Omental fat pad (tissue), 4 donors: ENCODE measurements around the gene EDEM3. TPM values are rescaled to one million over a fixed set of nuclear protein-coding genes. Genes with fewer than 3 reads are reported as not detected.

Experiments used
- ATAC-seq: fragments of 150-250 bp; one replicate; pipeline ENCODE4 v1.9.1; 2016; ENCODE audit warnings: mild to moderate bottlenecking, moderate library complexity; ENCODE audit not compliant: low FRiP score
- DNase-seq: peaks from one replicate; pipeline ENCODE4 v3.0.0-alpha.2; 2019; ENCODE audit warnings: low spot score
- total RNA-seq, 4 donors: library from RNA; depleted of rRNA; stranded (reverse); fragments of >200 nt; gene quantifications; one replicate each; pipeline ENCODE4 v1.1.0, GENCODE V29; 2016
- TF ChIP-seq, protein P1 (sequence below), 3 donors: fragments of 450-650 bp; IDR thresholded peaks; one replicate each; pipeline ENCODE4 v1.5.1; 2016 to 2017; ENCODE audit warnings: antibody characterized with exemption in 3 of 3, mild to moderate bottlenecking in 3 of 3, moderate library complexity in 2 of 3

The EDEM3 gene
- total RNA-seq, 4 donors from 2014 or later: 33.5 to 72.5 (median 40.9) TPM

DNA sequence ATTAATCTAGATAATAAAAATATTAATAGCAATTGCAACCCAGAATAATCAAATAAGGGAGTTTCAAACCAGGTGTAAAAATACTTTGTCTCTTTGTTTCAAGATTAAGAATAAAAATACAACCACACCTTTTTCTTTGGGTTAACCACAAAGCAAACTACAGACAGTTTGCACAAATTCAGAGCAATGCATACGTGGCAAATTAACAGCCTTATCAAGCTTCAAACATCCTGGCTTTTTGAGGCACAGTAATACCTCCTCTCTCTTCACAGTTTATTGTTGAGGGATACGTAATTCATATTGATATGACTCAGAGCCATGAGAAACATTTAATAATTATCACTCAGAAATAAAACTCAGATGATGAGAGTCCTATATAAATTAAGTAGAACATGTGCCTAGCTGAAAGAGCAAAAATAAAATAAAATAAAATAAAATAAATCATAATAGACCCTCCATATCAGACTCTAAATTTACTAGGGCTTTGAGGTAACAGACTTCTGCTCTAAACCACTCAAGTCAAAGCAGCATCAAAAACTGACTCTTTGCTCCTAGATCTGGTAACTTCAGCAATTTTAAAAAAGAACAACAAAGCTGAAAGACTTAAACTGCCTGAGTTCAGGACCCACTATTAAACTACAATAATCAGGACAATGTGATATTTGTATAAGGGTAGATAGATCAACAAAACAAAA, 11.4 kb downstream of the EDEM3 start:
- no peak for DNase-seq
- ATAC-seq: no peak
- TF ChIP-seq, protein P1, sequence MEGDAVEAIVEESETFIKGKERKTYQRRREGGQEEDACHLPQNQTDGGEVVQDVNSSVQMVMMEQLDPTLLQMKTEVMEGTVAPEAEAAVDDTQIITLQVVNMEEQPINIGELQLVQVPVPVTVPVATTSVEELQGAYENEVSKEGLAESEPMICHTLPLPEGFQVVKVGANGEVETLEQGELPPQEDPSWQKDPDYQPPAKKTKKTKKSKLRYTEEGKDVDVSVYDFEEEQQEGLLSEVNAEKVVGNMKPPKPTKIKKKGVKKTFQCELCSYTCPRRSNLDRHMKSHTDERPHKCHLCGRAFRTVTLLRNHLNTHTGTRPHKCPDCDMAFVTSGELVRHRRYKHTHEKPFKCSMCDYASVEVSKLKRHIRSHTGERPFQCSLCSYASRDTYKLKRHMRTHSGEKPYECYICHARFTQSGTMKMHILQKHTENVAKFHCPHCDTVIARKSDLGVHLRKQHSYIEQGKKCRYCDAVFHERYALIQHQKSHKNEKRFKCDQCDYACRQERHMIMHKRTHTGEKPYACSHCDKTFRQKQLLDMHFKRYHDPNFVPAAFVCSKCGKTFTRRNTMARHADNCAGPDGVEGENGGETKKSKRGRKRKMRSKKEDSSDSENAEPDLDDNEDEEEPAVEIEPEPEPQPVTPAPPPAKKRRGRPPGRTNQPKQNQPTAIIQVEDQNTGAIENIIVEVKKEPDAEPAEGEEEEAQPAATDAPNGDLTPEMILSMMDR (IDR thresholded peaks at IDR 0.05): no peak

DNA sequence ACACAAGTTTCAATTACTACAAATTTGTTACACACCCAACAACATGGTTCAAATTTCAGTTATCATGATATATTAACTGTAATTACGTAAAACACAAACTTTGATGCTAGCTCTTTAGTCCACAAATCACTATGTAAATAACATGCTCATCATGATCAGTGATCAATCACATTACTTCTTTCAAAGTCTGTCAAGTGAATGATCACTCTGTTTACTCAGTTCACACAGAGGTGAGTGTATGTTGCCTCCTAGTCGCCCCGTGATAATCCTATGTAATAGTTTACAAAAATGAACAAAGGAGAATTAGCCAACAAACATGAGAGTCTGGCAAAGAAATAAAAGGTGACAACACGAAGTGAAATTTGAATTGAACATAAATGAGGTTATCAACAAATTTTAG, 14.3 kb downstream of the EDEM3 start:
- TF ChIP-seq, protein P1 (IDR thresholded peaks at IDR 0.05): no peak
- ATAC-seq: no peak
- no peak for DNase-seq

DNA sequence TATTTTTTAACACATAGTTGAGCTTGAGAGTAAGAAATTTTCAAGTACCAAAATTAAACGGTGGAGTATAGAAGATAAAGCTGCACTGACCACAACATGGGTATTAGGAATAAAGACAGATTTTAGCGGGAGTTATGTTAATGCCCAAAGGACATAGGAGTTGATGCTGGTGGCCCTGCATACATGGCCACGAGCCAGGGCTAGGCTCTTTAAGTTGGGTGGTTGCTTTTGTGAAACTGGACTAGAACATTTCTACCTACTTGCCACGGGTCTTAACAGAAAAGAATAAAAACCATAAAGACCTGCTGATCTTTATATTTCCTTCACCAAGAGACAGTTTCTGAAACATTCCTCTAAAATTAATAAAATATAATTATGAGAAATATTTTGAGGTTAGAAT, 14.9 kb downstream of the EDEM3 start:
- TF ChIP-seq, protein P1 (IDR thresholded peaks at IDR 0.05): no peak
- no peak for ATAC-seq
- no peak for DNase-seq

DNA sequence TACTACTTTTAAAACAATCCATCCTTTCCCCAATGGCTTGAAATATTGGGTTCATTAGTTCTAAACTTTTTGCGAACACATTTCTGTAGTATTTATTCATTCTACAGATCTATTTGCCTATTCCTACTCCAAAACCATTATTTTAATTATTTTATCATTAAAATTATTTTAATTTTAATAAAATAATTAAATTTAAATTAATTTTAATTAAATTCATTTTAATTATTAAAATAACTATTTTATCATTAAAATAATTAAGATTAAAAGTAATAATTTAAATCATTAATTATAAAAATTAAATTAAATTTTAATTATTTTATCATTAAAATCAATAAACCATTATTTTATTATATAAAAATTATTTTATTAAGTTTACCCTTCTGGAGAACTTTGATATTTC, 15.6 kb downstream of the EDEM3 start:
- ATAC-seq: no peak
- TF ChIP-seq, protein P1 (IDR thresholded peaks at IDR 0.05): no peak
- no peak for DNase-seq

DNA sequence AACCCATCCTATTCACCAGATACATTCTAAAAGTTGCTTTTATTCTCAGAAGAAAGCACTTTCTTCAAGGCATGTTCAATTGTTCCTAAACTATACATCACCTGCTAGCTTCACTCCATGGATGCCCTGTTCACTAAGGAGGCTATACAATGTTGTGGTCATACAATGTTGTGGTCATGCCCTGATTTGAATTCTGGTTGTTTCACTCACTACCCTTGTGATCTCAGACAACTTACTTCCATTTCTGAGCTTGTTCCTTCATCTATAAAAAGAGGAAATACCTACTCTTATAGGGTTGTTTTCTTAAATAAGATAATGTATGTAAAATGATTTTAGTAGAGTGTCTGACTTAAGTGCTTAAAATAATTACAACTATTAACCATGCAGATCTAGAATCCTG, 19.7 kb downstream of the EDEM3 start:
- ATAC-seq (no peak), DNase-seq (no peak)
- TF ChIP-seq, protein P1 (IDR thresholded peaks at IDR 0.05): no peak

DNA sequence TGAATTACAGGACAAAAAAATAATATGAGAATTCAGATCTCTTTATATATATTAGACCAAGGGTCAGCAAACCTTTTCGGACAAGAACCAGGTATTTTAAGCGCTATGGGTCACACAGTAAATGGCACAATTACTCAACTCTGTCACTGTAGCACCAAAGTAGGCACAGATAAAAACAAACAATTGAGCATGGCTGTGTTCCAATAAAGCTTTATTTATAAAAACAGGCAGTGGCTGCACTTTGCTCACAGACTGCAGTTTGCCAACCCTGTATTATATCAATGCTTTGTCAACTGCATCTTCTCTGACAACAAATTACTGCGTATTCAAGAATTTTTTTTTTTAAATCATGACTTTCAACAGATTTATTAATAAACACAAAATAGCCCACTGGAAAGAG, 29.8 kb downstream of the EDEM3 start:
- no peak for DNase-seq
- TF ChIP-seq, protein P1 (IDR thresholded peaks at IDR 0.05): no peak
- no peak for ATAC-seq

DNA sequence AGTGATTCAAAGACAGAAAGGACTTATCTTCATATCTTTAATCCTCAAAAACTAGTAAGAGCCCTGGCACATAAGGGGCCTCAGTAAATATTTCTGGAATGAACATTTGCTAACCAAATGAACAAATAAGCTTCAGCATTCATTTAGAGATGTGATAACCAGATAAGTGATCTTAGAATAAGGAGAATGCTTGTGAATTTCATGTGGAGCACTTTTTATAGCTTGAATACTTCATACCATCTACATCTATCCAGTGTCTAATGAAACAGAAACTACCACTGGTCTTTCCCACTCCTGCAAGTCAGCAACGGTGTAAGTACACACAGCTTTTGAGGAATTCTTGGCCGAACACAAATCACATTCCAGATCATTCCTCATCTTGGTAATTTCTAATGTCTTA, 38.5 kb downstream of the EDEM3 start:
- no peak for ATAC-seq
- TF ChIP-seq, protein P1 (IDR thresholded peaks at IDR 0.05): no peak
- no peak for DNase-seq
